22Rv1 (cell line): ENCODE measurements around the gene MPI.

ENCODE experiments used
- ZFX ChIP-seq: fragments of 450-650 bp; IDR thresholded peaks from 2 replicates; pipeline ENCODE4 v1.6.1; 2017; ENCODE audit warnings: antibody characterized with exemption, borderline replicate concordance
- TF ChIP-seq, protein P1 (sequence below): fragments of 450-650 bp; IDR thresholded peaks from 2 replicates; pipeline ENCODE4 v1.5.1; 2017; ENCODE audit warnings: mild to moderate bottlenecking

DNA sequence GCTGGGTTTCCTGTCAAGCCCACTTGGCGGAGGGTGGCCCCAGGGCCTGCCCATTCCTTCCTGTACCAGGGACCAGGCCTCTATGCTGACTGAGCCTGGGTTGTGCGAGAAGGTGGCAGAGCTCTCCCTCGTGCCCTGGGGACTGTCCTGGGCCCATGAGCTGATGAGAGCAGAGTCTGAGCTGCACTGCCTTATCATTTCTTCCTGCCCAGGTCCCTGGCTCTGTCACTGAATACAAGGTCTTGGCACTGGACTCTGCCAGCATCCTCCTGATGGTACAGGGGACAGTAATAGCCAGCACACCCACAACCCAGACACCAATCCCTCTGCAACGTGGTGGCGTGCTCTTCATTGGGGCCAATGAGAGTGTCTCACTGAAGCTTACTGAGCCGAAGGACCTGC is 7.5 kb downstream of the MPI start:
- TF ChIP-seq, protein P1, sequence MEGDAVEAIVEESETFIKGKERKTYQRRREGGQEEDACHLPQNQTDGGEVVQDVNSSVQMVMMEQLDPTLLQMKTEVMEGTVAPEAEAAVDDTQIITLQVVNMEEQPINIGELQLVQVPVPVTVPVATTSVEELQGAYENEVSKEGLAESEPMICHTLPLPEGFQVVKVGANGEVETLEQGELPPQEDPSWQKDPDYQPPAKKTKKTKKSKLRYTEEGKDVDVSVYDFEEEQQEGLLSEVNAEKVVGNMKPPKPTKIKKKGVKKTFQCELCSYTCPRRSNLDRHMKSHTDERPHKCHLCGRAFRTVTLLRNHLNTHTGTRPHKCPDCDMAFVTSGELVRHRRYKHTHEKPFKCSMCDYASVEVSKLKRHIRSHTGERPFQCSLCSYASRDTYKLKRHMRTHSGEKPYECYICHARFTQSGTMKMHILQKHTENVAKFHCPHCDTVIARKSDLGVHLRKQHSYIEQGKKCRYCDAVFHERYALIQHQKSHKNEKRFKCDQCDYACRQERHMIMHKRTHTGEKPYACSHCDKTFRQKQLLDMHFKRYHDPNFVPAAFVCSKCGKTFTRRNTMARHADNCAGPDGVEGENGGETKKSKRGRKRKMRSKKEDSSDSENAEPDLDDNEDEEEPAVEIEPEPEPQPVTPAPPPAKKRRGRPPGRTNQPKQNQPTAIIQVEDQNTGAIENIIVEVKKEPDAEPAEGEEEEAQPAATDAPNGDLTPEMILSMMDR, result no peak
- no peak for TF ChIP-seq ZFX
